Fibroblast of skin of scalp (primary cell): ENCODE results near the gene UTP14A.

Experiments used
- DNase-seq: peaks from one replicate; pipeline ENCODE4 v3.0.0-alpha.2; 2013

UTP14A gene

GRCh38 chrX:129953881-129954280 is 47.9 kb downstream of the UTP14A start:
- no peak for DNase-seq

GRCh38 chrX:129954804-129955203 is 48.8 kb downstream of the UTP14A start:
- no peak for DNase-seq

GRCh38 chrX:129955682-129956081 is 49.7 kb downstream of the UTP14A start:
- DNase-seq = no peak

GRCh38 chrX:129956145-129956544 is 50.2 kb downstream of the UTP14A start:
- DNase-seq = no peak

- no peak for DNase-seq
These were observed 50.8 kb downstream of the UTP14A start for GRCh38 chrX:129956765-129957164.

- peak; percentile 47 for DNase-seq
These were observed 51.5 kb downstream of the UTP14A start for GRCh38 chrX:129957241-129958082.

GRCh38 chrX:129958083-129958465 is 52.1 kb downstream of the UTP14A start:
- no peak for DNase-seq

- DNase-seq = no peak
These were observed 53.0 kb downstream of the UTP14A start for GRCh38 chrX:129958814-129959492.

- DNase-seq = peak; percentile 38
These were observed 53.5 kb downstream of the UTP14A start for GRCh38 chrX:129959493-129959832.

- no peak for DNase-seq
These were observed 55.5 kb downstream of the UTP14A start for GRCh38 chrX:129961180-129962083.

- no peak for DNase-seq
These were observed 57.8 kb downstream of the UTP14A start for GRCh38 chrX:129963729-129964128.

GRCh38 chrX:129965166-129965565 is 59.2 kb downstream of the UTP14A start:
- DNase-seq = no peak

GRCh38 chrX:129968968-129969367 is 63.0 kb downstream of the UTP14A start:
- DNase-seq = no peak

GRCh38 chrX:129976441-129976840 is 70.5 kb downstream of the UTP14A start:
- DNase-seq = no peak
